IPS-18a (cell line): ENCODE measurements around the gene JPT2.
"Not testable (repeated sequence)": the region's sequence is repeated elsewhere in the genome, so short reads cannot be mapped to it uniquely, and the experiment has no call there.

Experiments used
- H3K27ac ChIP-seq: one replicate; pipeline ENCODE4 v1.5.1; 2013; ENCODE audit warnings: low read length
- H3K27me3 ChIP-seq: one replicate; pipeline ENCODE4 v1.6.1; 2013; ENCODE audit warnings: mild to moderate bottlenecking, low read length; ENCODE audit not compliant: control insufficient read depth, insufficient read depth
- H3K36me3 ChIP-seq: one replicate; pipeline ENCODE4 v1.6.1; 2013; ENCODE audit warnings: low read depth, low read length; ENCODE audit not compliant: control insufficient read depth
- H3K4me1 ChIP-seq: one replicate; pipeline ENCODE4 v1.6.1; 2013; ENCODE audit warnings: low read depth, low read length; ENCODE audit not compliant: control insufficient read depth
- H3K4me3 ChIP-seq: one replicate; pipeline ENCODE4 v1.5.1; 2013; ENCODE audit warnings: low read length
- H3K9ac ChIP-seq: one replicate; pipeline ENCODE4 v1.6.1; 2013; ENCODE audit warnings: mild to moderate bottlenecking, low read length, moderate library complexity
- H3K9me3 ChIP-seq: one replicate; pipeline ENCODE4 v1.6.1; 2013; ENCODE audit warnings: low read depth, low read length; ENCODE audit not compliant: control insufficient read depth

Gene JPT2

DNA sequence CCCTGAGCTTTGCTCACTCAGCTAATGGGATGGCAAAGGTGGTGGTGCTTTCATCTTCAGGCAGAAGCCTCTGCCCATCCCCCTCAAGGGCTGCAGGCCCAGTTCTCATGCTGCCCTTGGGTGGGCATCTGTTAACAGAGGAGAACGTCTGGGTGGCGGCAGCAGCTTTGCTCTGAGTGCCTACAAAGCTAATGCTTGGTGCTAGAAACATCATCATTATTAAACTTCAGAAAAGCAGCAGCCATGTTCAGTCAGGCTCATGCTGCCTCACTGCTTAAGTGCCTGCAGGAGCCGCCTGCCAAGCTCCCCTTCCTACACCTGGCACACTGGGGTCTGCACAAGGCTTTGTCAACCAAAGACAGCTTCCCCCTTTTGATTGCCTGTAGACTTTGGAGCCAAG is 22.2 kb downstream of the JPT2 start:
- no peak overlapping the region for H3K9ac ChIP-seq
- no peak overlapping the region for H3K4me3 ChIP-seq
- peaks cover 67% of the 10 kb centered on the region for H3K36me3 ChIP-seq
- H3K27me3 ChIP-seq: no peaks in the 10 kb centered on the region
- H3K27ac ChIP-seq: no peak overlapping the region
- no peaks in the 10 kb centered on the region for H3K9me3 ChIP-seq
- H3K4me1 ChIP-seq: no peaks in the 10 kb centered on the region

DNA sequence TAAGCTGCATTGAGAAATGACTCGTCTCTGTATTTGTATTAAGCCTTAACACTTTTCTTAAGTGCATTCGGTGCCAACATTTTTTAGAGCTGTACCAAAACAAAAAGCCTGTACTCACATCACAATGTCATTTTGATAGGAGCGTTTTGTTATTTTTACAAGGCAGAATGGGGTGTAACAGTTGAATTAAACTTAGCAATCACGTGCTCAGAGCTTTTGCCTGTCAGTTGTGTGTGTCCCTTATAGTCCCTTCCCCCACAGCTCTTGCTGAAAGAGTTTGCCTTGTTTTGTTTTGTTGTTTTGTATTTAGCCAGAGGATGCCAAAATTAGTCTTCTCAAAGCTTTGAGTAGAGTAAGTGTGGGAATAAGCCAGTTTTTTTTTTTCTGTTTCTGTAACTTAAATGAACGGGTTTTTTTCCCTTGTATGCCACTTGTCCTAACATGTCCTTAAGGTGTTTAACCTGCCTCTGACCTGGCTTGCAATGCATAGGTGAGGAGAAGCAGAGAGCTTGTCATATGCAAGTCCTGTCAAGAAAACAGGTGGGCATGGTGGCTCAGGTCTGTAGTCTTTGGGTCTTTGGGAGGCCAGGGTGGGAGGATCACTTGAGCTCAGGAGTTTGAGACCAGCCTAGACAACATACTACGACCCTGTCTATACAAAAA is 23.3 kb downstream of the JPT2 start:
- H3K27ac ChIP-seq: no peak overlapping the region
- H3K27me3 ChIP-seq: no peaks in the 10 kb centered on the region
- no peaks in the 10 kb centered on the region for H3K9me3 ChIP-seq
- H3K4me1 ChIP-seq: no peaks in the 10 kb centered on the region
- no peak overlapping the region for H3K9ac ChIP-seq
- peaks cover 61% of the 10 kb centered on the region for H3K36me3 ChIP-seq
- H3K4me3 ChIP-seq: no peak overlapping the region

GRCh38 chr16:1705324-1705687 is 27.2 kb downstream of the JPT2 start:
- peak overlapping the region; percentile 66 for H3K27ac ChIP-seq
- H3K4me1 ChIP-seq, H3K9me3 ChIP-seq, H3K27me3 ChIP-seq: not testable (repeated sequence)
- H3K9ac ChIP-seq: peak overlapping the region; percentile 84
- H3K36me3 ChIP-seq: peaks cover 23% of the 10 kb centered on the region
- peak overlapping the region; percentile 91 for H3K4me3 ChIP-seq

- Histone ChIP-seq H3K36me3 (peaks cover 17% of the 10 kb centered on the region), H3K27ac (peak within 1 kb of the TSS; percentile 66), H3K4me3 (peak within 1 kb of the TSS; percentile 91), H3K4me1 (peaks cover 5% of the 10 kb centered on the region), H3K9ac (peak within 1 kb of the TSS; percentile 84), H3K27me3 (no peaks in the 10 kb centered on the region), H3K9me3 (no peaks in the 10 kb centered on the region)
Observed at GRCh38 chr16:1705688-1706385, 27.8 kb downstream of the JPT2 start, which contains the start of gene MAPK8IP3. Gene MAPK8IP3, plus strand, starts transcription at chr16:1706195. Its CDS starts 145 bp downstream, at chr16:1706340.

GRCh38 chr16:1706386-1707192 is 28.5 kb downstream of the JPT2 start:
- Histone ChIP-seq H3K9ac (peak overlapping the region; percentile 84), H3K27me3 (no peaks in the 10 kb centered on the region), H3K4me3 (peak overlapping the region; percentile 91), H3K4me1 (peaks cover 5% of the 10 kb centered on the region), H3K36me3 (peaks cover 10% of the 10 kb centered on the region), H3K27ac (no peak overlapping the region), H3K9me3 (no peaks in the 10 kb centered on the region)

DNA sequence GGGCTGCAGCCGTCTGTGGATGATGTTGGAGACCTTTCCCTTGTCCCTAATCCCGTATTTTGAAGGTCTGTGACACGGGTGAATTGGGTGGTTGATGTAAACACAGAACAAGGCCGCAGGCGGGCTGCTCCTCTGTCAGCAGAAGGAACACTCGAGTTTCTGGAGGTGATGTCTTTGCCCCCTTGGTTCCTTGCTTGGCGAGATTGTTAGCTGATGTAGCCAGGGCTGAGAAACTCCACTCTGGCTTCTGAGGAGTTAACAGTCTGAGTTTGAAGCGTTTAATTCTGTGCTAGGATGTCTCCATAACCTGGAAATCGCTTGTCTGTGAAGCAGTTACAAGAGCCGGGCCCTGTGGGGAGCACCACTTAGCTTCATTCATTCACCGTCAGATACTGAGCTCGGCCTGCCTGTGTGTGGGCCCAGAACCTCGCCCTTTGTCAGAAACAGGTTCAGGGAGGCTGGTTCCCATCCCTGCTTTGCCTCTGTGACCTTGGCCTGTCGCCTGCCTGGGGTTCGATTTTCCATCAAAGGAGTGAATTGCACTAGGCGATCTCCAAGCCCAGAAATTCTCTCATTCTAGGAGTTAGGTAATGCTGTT is 29.2 kb downstream of the JPT2 start:
- no peak overlapping the region for H3K27ac ChIP-seq
- H3K9me3 ChIP-seq: no peaks in the 10 kb centered on the region
- H3K4me3 ChIP-seq: peak overlapping the region; percentile 91
- H3K36me3 ChIP-seq: peaks cover 3% of the 10 kb centered on the region
- peak overlapping the region; percentile 26 for H3K9ac ChIP-seq
- H3K4me1 ChIP-seq: peaks cover 5% of the 10 kb centered on the region
- no peaks in the 10 kb centered on the region for H3K27me3 ChIP-seq

DNA sequence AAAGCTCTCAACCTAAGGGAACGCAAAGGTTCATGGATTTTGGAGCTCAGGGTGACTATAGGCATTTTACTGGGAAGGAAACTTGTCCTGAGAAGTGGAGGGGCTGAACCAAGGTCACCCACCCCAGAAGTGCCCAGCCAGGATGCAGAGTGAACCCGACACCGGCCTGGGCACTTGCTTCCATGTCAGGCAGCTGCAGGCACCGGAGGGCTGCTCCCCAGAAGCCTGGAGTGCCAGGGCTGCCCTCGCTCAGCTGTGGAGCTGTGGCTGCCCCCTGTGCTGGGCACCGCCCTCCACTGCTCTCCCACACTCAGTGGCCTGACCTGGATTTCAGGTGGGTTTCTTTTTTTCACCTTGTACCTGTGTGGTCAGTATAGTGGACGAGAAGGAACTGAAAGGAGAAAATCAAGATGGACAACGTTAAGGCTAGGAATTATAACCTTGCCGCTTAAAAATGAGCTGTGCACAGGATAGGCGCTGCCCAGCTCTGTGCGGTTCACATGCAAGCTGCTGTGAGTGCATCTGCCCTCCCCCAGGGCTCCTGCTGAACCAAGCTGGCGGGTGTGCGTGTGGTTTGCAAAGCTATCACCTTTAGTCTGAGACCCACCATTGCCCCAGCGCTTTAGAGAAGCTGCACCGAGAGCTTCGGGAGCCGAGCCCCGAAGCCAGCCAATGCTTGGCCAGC is 30.1 kb downstream of the JPT2 start:
- H3K4me3 ChIP-seq: no peak overlapping the region
- no peak overlapping the region for H3K27ac ChIP-seq

GRCh38 chr16:1708768-1709180 is 30.7 kb downstream of the JPT2 start:
- H3K9ac ChIP-seq: no peak overlapping the region
- H3K27ac ChIP-seq: no peak overlapping the region
- H3K4me1 ChIP-seq: peaks cover 11% of the 10 kb centered on the region
- no peaks in the 10 kb centered on the region for H3K36me3 ChIP-seq
- H3K9me3 ChIP-seq: no peaks in the 10 kb centered on the region
- no peak overlapping the region for H3K4me3 ChIP-seq
- H3K27me3 ChIP-seq: no peaks in the 10 kb centered on the region

More for the DNA sequence above, 30.1 kb downstream of the JPT2 start:
- H3K9ac ChIP-seq: no peak overlapping the region
- H3K9me3 ChIP-seq: no peaks in the 10 kb centered on the region
- no peaks in the 10 kb centered on the region for H3K27me3 ChIP-seq
- H3K4me1 ChIP-seq: peaks cover 5% of the 10 kb centered on the region
- H3K36me3 ChIP-seq: no peaks in the 10 kb centered on the region

- no peaks in the 10 kb centered on the region for H3K9me3 ChIP-seq
- no peaks in the 10 kb centered on the region for H3K36me3 ChIP-seq
- peaks cover 17% of the 10 kb centered on the region for H3K4me1 ChIP-seq
- H3K27me3 ChIP-seq: no peaks in the 10 kb centered on the region
- H3K27ac ChIP-seq: no peak overlapping the region
- no peak overlapping the region for H3K9ac ChIP-seq
- H3K4me3 ChIP-seq: no peak overlapping the region
Observed at GRCh38 chr16:1709356-1709755, 31.3 kb downstream of the JPT2 start.

- no peaks in the 10 kb centered on the region for H3K36me3 ChIP-seq
- no peaks in the 10 kb centered on the region for H3K27me3 ChIP-seq
- no peak overlapping the region for H3K9ac ChIP-seq
- H3K9me3 ChIP-seq: no peaks in the 10 kb centered on the region
- no peak overlapping the region for H3K27ac ChIP-seq
- H3K4me1 ChIP-seq: peaks cover 19% of the 10 kb centered on the region
- no peak overlapping the region for H3K4me3 ChIP-seq
Observed at GRCh38 chr16:1710811-1711507, 32.9 kb downstream of the JPT2 start.
